PC-3 (cell line): ENCODE results near the gene CEMP1. TPM values are rescaled to one million over a fixed set of nuclear protein-coding genes. Genes with fewer than 3 reads are reported as not detected.

Experiments used
- ATAC-seq: fragments of 200-7000 bp; cut with Tn5 transposase; 2 replicates; pipeline ENCODE4 v1.9.1; 2020; ENCODE audit warnings: mild to moderate bottlenecking, moderate library complexity
- BruUV-seq: library from RNA; stranded (reverse); fragments of 400-500 nt; replicated peaks from 2 replicates; lab custom pipeline; 2021; lab: Mats Ljungman, UMichigan
- CTCF ChIA-PET: fragments of 300-600 bp; sonication (Branson Sonifier 250); formaldehyde crosslinking; loops from one replicate; lab custom pipeline; 2022; ENCODE audit warnings: antibody characterized with exemption; lab: Charles Lee
- POLR2A ChIA-PET: fragments of 300-600 bp; sonication (Branson Sonifier 250); formaldehyde crosslinking; loops from one replicate; lab custom pipeline; 2022; ENCODE audit warnings: antibody characterized with exemption; ENCODE audit not compliant: unreplicated experiment; lab: Charles Lee
- DNase-seq: peaks from one replicate; pipeline ENCODE4 v3.0.0-alpha.2; 2015
- H2AFZ ChIP-seq: fragments of 300-600 bp; sonication (generic); 2 replicates; pipeline ENCODE4 v1.6.0; 2016; ENCODE audit warnings: antibody characterized with exemption, low read length
- H3F3A ChIP-seq: fragments of 300-600 bp; sonication (generic); one replicate; pipeline ENCODE4 v1.6.0; 2017; ENCODE audit warnings: antibody characterized with exemption, low read length, control low read depth, mild to moderate bottlenecking; ENCODE audit not compliant: unreplicated experiment
- H3K27ac ChIP-seq: fragments of 300-600 bp; sonication (generic); 2 replicates; pipeline ENCODE4 v1.5.1; 2016; ENCODE audit warnings: mild to moderate bottlenecking, low read length
- H3K27me3 ChIP-seq: fragments of 300-600 bp; sonication (generic); 2 replicates; pipeline ENCODE4 v1.6.1; 2016; ENCODE audit warnings: low read length, mixed read lengths
- H3K36me3 ChIP-seq: fragments of 300-600 bp; sonication (generic); 2 replicates; pipeline ENCODE4 v1.6.1; 2016; ENCODE audit warnings: low read depth, mixed run types, low read length, mixed read lengths
- H3K4me1 ChIP-seq: fragments of 300-600 bp; sonication (generic); 2 replicates; pipeline ENCODE4 v1.5.1; 2016; ENCODE audit warnings: low read length; ENCODE audit not compliant: insufficient read depth
- H3K4me2 ChIP-seq: fragments of 300-600 bp; sonication (generic); 2 replicates; pipeline ENCODE4 v1.6.0; 2016; ENCODE audit warnings: low read length
- H3K4me3 ChIP-seq: fragments of 300-600 bp; sonication (generic); 2 replicates; pipeline ENCODE4 v1.5.1; 2016; ENCODE audit warnings: mild to moderate bottlenecking, low read length, mixed read lengths
- H3K79me2 ChIP-seq: fragments of 300-600 bp; sonication (generic); 2 replicates; pipeline ENCODE4 v1.6.1; 2017; ENCODE audit warnings: low read length, mixed read lengths
- H3K9ac ChIP-seq: fragments of 300-600 bp; sonication (generic); 2 replicates; pipeline ENCODE4 v1.6.0; 2016; ENCODE audit warnings: mild to moderate bottlenecking, low read length
- H3K9me2 ChIP-seq: fragments of 300-600 bp; sonication (generic); replicated peaks from 2 replicates; pipeline ENCODE4 v1.6.1; 2016; ENCODE audit warnings: mixed run types, low read length, mixed read lengths
- H3K9me3 ChIP-seq: fragments of 300-600 bp; sonication (generic); 2 replicates; pipeline ENCODE4 v1.6.1; 2016; ENCODE audit warnings: low read length, mixed read lengths
- H4K20me1 ChIP-seq: fragments of 300-600 bp; sonication (generic); 2 replicates; pipeline ENCODE4 v1.6.1; 2016; ENCODE audit warnings: low read length, mixed read lengths
- EZH2 ChIP-seq: fragments of 300-600 bp; sonication (generic); IDR thresholded peaks from one replicate; pipeline ENCODE4 v1.6.1; 2017; ENCODE audit warnings: antibody characterized with exemption, mild to moderate bottlenecking, low read length; ENCODE audit not compliant: unreplicated experiment
- EZH2phosphoT487 ChIP-seq: fragments of 300-600 bp; sonication (generic); IDR thresholded peaks from 2 replicates; pipeline ENCODE4 v1.6.1; 2018; ENCODE audit warnings: mild to moderate bottlenecking, antibody characterized with exemption, low read length, borderline replicate concordance
- intact Hi-C: fragments of 100-400 bp; cut with micrococcal nuclease; formaldehyde crosslinking; loops from 2 replicates; pipeline ENCODE4 v1.9.0; 2023
- total RNA-seq: library from RNA; depleted of rRNA; stranded (reverse); fragments of >200 nt; gene quantifications from 2 replicates; pipeline ENCODE4 v1.2.3, GENCODE V29; 2014
- TF ChIP-seq, protein P1 (sequence below): fragments of 300-600 bp; sonication (generic); conservative IDR thresholded peaks from 2 replicates; pipeline ENCODE4 v1.5.1; 2017; ENCODE audit warnings: antibody characterized with exemption, low read depth, mild to moderate bottlenecking, low read length

The CEMP1 gene
- total RNA-seq, 1 experiment from 2014 or later = not detected

DNA sequence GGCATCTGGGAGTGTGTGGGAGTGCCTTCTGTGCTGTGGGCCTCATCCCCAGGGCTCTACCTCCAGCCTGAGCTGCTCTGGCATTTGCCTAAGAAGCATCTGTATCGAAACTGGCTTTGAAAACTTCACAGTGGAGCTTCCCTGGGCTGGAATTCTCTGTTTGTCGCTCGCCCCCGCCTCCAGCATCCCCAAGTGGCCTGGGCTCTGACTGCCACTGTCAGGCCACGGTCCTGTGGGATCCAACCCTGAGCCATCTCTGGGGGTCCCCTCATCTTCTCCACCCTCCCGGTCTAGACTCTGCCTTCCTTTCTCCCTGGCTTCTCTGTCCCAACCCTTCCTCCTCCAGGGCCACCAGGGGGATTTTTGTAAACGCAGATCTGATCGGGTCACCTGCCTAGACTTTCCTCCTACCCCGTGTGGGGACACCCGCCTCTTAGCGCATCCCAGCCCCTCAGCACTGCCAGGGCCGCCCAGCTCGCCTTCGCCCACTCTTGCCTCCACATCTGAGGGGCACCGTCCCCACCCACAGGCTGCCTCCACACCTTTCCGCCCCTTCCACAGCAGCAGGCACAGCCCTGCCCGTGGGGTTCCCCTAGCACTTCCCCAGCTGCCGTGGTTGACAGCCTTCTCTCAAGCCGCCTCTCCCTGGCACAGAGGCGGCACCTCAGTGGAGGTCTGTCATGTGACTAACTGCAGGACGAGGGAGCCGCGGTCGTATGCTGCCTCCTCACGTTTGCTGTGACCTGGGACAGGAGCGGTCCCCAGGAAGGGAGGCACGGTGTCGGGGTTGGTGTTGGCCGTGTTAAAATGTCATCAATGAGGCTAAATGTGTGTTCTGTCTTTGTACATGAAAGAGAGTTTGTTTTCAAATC is 44.3 kb downstream of the CEMP1 start:
- Histone ChIP-seq H3K27ac (no peak overlapping the region), H3K79me2 (no peaks in the 10 kb centered on the region), H3K4me3 (no peak overlapping the region), H3K27me3 (no peaks in the 10 kb centered on the region), H3K36me3 (no peaks in the 10 kb centered on the region), H3K4me1 (no peaks in the 10 kb centered on the region), H4K20me1 (no peaks in the 10 kb centered on the region), H3K9ac (no peak overlapping the region), H3K4me2 (no peak overlapping the region), H3K9me2 (no peaks in the 10 kb centered on the region), H2AFZ (no peak overlapping the region), H3K9me3 (no peaks in the 10 kb centered on the region), H3F3A (no peaks in the 10 kb centered on the region)
- ChIA-PET POLR2A (no interaction called here), CTCF (no interaction called here)
- DNase-seq (no peak), ATAC-seq (no peak)
- BruUV-seq = no TSS peak
- intact Hi-C loops = no loop called here
- TF ChIP-seq EZH2phosphoT487 (no peak), EZH2 (no peak)
- TF ChIP-seq, protein P1, sequence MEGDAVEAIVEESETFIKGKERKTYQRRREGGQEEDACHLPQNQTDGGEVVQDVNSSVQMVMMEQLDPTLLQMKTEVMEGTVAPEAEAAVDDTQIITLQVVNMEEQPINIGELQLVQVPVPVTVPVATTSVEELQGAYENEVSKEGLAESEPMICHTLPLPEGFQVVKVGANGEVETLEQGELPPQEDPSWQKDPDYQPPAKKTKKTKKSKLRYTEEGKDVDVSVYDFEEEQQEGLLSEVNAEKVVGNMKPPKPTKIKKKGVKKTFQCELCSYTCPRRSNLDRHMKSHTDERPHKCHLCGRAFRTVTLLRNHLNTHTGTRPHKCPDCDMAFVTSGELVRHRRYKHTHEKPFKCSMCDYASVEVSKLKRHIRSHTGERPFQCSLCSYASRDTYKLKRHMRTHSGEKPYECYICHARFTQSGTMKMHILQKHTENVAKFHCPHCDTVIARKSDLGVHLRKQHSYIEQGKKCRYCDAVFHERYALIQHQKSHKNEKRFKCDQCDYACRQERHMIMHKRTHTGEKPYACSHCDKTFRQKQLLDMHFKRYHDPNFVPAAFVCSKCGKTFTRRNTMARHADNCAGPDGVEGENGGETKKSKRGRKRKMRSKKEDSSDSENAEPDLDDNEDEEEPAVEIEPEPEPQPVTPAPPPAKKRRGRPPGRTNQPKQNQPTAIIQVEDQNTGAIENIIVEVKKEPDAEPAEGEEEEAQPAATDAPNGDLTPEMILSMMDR = no peak

DNA sequence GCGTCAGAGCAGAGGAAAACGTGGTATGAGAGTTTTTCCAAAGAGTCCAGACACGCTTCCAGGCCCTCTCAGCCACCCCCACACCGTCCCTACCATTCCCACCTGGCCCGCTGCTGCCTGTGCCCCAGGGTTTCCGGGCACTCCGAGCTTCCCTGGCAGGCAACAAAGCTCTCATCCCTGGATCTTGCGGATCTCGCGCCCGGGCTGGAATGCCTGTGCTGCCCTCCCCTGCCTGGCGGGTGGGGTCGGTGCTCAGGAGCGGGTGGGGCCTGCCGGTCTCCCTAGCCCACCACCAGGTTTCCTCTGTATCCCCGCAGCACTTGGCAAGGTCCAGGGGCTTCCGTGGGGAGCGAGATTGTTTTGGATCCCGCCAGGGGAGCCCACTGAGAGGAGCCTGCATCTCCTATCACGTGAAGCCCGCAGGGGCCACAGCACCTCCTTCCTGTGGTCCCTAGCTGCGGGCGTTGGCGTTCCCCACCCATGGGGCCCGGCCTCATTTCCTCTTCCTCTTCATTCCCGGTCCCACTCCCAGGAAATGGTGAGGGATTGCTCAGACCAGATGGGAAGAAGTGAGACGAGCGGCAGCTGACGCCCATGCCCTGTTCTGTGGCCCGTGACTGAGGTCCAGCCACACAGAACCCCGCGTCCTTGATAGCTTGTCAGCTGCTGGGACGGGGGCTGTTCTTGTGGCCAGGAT is 45.2 kb downstream of the CEMP1 start:
- H3K27me3 ChIP-seq = no peaks in the 10 kb centered on the region
- DNase-seq (no peak), ATAC-seq (no peak)
- H4K20me1 ChIP-seq = no peaks in the 10 kb centered on the region
- H2AFZ ChIP-seq = no peak overlapping the region
- no peak overlapping the region for H3K4me3 ChIP-seq
- H3K9ac ChIP-seq = no peak overlapping the region
- no peak for TF ChIP-seq EZH2phosphoT487
- TF ChIP-seq, protein P1 = no peak
- TF ChIP-seq EZH2 = no peak
- intact Hi-C loops = no loop called here
- no TSS peak for BruUV-seq
- no peaks in the 10 kb centered on the region for H3F3A ChIP-seq
- CTCF ChIA-PET = no interaction called here
- no peak overlapping the region for H3K27ac ChIP-seq
- H3K9me3 ChIP-seq = no peaks in the 10 kb centered on the region
- no peaks in the 10 kb centered on the region for H3K36me3 ChIP-seq
- POLR2A ChIA-PET = no interaction called here
- H3K9me2 ChIP-seq = no peaks in the 10 kb centered on the region
- no peaks in the 10 kb centered on the region for H3K79me2 ChIP-seq
- no peak overlapping the region for H3K4me2 ChIP-seq
- H3K4me1 ChIP-seq = no peaks in the 10 kb centered on the region
